Fibroblast of lung (primary cell): Measurements from ENCODE around the gene WFIKKN1.

Experiments used
- CTCF ChIP-seq, 2 donors: IDR thresholded peaks in 1 of 2; conservative IDR thresholded peaks in 1 of 2; 1 replicate in 1 of 2; 2 replicates in 1 of 2; pipeline ENCODE4 v1.5.1; 2011 to 2012; ENCODE audit warnings: low read length in 2 of 2, control low read depth in 1 of 2, inconsistent platforms in 1 of 2, low read depth in 1 of 2, mild to moderate bottlenecking in 1 of 2
- EZH2 ChIP-seq: IDR thresholded peaks from 2 replicates; pipeline ENCODE4 v1.5.1; 2012; ENCODE audit warnings: low read length, control low read depth, mild to moderate bottlenecking; ENCODE audit errors: missing control alignments

GRCh38 chr16:675884-676564 lies 45.2 kb downstream of the WFIKKN1 start:
- TF ChIP-seq CTCF (conservative IDR thresholded peaks at IDR 0.05 in 1 of 2, IDR thresholded peaks at IDR 0.05 in 1 of 2; ENCODE audit: low read depth in 1 of 2, low read length in 2 of 2), result no peak
- no peak for TF ChIP-seq EZH2
